SU-DHL-6 (cell line): Measurements from ENCODE around the gene ETV6.

ENCODE experiments used
- CTCF ChIP-seq: fragments of 200-600 bp; sonication (generic); IDR thresholded peaks from one replicate; pipeline ENCODE4 v1.5.1; 2017; ENCODE audit warnings: antibody characterized with exemption, mild to moderate bottlenecking, low read length, moderate library complexity; ENCODE audit not compliant: insufficient read depth, poor library complexity, severe bottlenecking
- EZH2phosphoT487 ChIP-seq: fragments of 200-600 bp; sonication (generic), shearing (Covaris generic); conservative IDR thresholded peaks from 2 replicates; pipeline ENCODE4 v1.6.1; 2018; ENCODE audit warnings: mild to moderate bottlenecking, antibody characterized with exemption, low read length, moderate library complexity, mixed read lengths

GRCh38 chr12:11677752-11678151 lies 28.3 kb downstream of the ETV6 start:
- TF ChIP-seq CTCF = no peak
- TF ChIP-seq EZH2phosphoT487 = no peak
